PC-3 (cell line): ENCODE measurements around the gene SCN4B.

Source experiments
- EZH2 ChIP-seq: fragments of 300-600 bp; sonication (generic); IDR thresholded peaks from one replicate; pipeline ENCODE4 v1.6.1; 2017; ENCODE audit warnings: antibody characterized with exemption, mild to moderate bottlenecking, low read length; ENCODE audit not compliant: unreplicated experiment
- EZH2phosphoT487 ChIP-seq: fragments of 300-600 bp; sonication (generic); IDR thresholded peaks from 2 replicates; pipeline ENCODE4 v1.6.1; 2018; ENCODE audit warnings: mild to moderate bottlenecking, antibody characterized with exemption, low read length, borderline replicate concordance
- TF ChIP-seq, protein P1 (sequence below): fragments of 300-600 bp; sonication (generic); conservative IDR thresholded peaks from 2 replicates; pipeline ENCODE4 v1.5.1; 2017; ENCODE audit warnings: antibody characterized with exemption, low read depth, mild to moderate bottlenecking, low read length

DNA sequence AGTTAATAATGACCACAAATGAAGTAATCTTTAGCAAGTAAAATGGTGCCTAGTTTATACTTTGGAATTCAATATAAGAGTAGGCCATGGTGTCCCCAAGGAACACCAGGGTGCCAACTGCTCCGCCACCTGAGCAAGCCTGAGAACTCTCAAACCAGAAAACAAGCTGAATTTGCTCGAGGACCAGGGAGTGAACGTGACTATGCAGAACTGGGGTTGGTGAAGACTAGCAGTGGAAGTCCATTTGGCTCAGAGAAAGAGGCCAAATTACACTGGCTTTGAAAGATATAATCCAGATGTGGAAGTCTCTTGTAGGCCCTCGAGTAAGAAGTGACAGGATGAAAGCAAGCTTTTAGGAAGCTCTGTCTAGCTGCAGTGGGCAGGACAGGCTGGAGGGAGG, 57.1 kb downstream of the SCN4B start:
- TF ChIP-seq, protein P1, sequence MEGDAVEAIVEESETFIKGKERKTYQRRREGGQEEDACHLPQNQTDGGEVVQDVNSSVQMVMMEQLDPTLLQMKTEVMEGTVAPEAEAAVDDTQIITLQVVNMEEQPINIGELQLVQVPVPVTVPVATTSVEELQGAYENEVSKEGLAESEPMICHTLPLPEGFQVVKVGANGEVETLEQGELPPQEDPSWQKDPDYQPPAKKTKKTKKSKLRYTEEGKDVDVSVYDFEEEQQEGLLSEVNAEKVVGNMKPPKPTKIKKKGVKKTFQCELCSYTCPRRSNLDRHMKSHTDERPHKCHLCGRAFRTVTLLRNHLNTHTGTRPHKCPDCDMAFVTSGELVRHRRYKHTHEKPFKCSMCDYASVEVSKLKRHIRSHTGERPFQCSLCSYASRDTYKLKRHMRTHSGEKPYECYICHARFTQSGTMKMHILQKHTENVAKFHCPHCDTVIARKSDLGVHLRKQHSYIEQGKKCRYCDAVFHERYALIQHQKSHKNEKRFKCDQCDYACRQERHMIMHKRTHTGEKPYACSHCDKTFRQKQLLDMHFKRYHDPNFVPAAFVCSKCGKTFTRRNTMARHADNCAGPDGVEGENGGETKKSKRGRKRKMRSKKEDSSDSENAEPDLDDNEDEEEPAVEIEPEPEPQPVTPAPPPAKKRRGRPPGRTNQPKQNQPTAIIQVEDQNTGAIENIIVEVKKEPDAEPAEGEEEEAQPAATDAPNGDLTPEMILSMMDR: no peak
- no peak for TF ChIP-seq EZH2
- no peak for TF ChIP-seq EZH2phosphoT487
